Measurements from ENCODE around the gene PKD1L1.

- TF ChIP-seq CTCF (IDR thresholded peaks at IDR 0.05) (no peak), POLR2A (IDR thresholded peaks at IDR 0.05) (no peak), POLR2AphosphoS5 (IDR thresholded peaks at IDR 0.05) (no peak)
Measured at GRCh38 chr7:47967123-47967522, 18.9 kb upstream of the PKD1L1 start.

Data from prostate gland (tissue), 2 donors.